GDM1 (cell line): ENCODE results near the gene DCAF6.

ENCODE experiments used
- DNase-seq: peaks from one replicate; lab custom pipeline; 2025; lab: John Stamatoyannopoulos, UW

Gene DCAF6

GRCh38 chr1:167968569-167968968, 32.1 kb downstream of the DCAF6 start:
- no peak for DNase-seq

- DNase-seq = no peak
Measured at GRCh38 chr1:167973832-167974231, 37.3 kb downstream of the DCAF6 start.

GRCh38 chr1:167974698-167975097, 38.2 kb downstream of the DCAF6 start:
- DNase-seq = no peak

- DNase-seq = no peak
Measured at GRCh38 chr1:167977245-167977644, 40.8 kb downstream of the DCAF6 start.

- DNase-seq = no peak
Measured at GRCh38 chr1:167981933-167982332, 45.5 kb downstream of the DCAF6 start.

- DNase-seq = no peak
Measured at GRCh38 chr1:167983797-167984420, 47.4 kb downstream of the DCAF6 start.

- DNase-seq = peak; percentile 0
Measured at GRCh38 chr1:167984886-167985489, 48.5 kb downstream of the DCAF6 start.

- no peak for DNase-seq
Measured at GRCh38 chr1:167987174-167987573, 50.7 kb downstream of the DCAF6 start.

GRCh38 chr1:167991546-167991945, 55.1 kb downstream of the DCAF6 start:
- DNase-seq = no peak

GRCh38 chr1:167993720-167994119, 57.2 kb downstream of the DCAF6 start:
- no peak for DNase-seq

- no peak for DNase-seq
Measured at GRCh38 chr1:167994560-167994959, 58.1 kb downstream of the DCAF6 start.

GRCh38 chr1:167995038-167995437, 58.6 kb downstream of the DCAF6 start:
- no peak for DNase-seq

- no peak for DNase-seq
Measured at GRCh38 chr1:167996266-167996665, 59.8 kb downstream of the DCAF6 start.

- DNase-seq = no peak
Measured at GRCh38 chr1:167997037-167997575, 60.6 kb downstream of the DCAF6 start.

- no peak for DNase-seq
Measured at GRCh38 chr1:167999877-168000276, 63.4 kb downstream of the DCAF6 start.

GRCh38 chr1:168000656-168001055, 64.2 kb downstream of the DCAF6 start:
- DNase-seq = no peak

- DNase-seq = no peak
Measured at GRCh38 chr1:168001213-168001612, 64.7 kb downstream of the DCAF6 start.

- no peak for DNase-seq
Measured at GRCh38 chr1:168004531-168004930, 68.0 kb downstream of the DCAF6 start.

GRCh38 chr1:168005529-168005928, 69.0 kb downstream of the DCAF6 start:
- no peak for DNase-seq

GRCh38 chr1:168007691-168008090, 71.2 kb downstream of the DCAF6 start:
- DNase-seq = no peak

GRCh38 chr1:168008595-168008994, 72.1 kb downstream of the DCAF6 start:
- DNase-seq = no peak

- DNase-seq = no peak
Measured at GRCh38 chr1:168009322-168009721, 72.8 kb downstream of the DCAF6 start.

- DNase-seq = no peak
Measured at GRCh38 chr1:168019407-168019806, 82.9 kb downstream of the DCAF6 start.

GRCh38 chr1:168031198-168031597, 94.7 kb downstream of the DCAF6 start:
- no peak for DNase-seq
